ENCODE results near the gene KDSR. TPM values are rescaled to one million over a fixed set of nuclear protein-coding genes. Genes with fewer than 3 reads are reported as not detected.
A peak's percentile ranks its signal among the peaks of the same experiment; 100 is the strongest.

The KDSR gene, protein sequence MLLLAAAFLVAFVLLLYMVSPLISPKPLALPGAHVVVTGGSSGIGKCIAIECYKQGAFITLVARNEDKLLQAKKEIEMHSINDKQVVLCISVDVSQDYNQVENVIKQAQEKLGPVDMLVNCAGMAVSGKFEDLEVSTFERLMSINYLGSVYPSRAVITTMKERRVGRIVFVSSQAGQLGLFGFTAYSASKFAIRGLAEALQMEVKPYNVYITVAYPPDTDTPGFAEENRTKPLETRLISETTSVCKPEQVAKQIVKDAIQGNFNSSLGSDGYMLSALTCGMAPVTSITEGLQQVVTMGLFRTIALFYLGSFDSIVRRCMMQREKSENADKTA
- polyA plus RNA-seq (2011; rRNA removed) (21.2 and 22.6 TPM in 2 replicates), polyA plus RNA-seq (2017; fragmentation: RNase III; extraction: RNeasy Plus Mini Kit Qiagen cat#74134 plus additional on column Dnase treatment) (10.4 to 14.2 TPM (median 13.6 TPM) in 3 replicates), polyA minus RNA-seq (2011; rRNA and poly(A)+ RNA removed) (24.6 and 28.7 TPM in 2 replicates)
- polyA plus RNA-seq (2012; cell fraction: cytosol; rRNA removed) = 10.7 and 11.0 TPM in 2 replicates
- 6.3 and 10.4 TPM in 2 replicates for polyA plus RNA-seq (2012; cell fraction: nucleus; rRNA removed)

DNA sequence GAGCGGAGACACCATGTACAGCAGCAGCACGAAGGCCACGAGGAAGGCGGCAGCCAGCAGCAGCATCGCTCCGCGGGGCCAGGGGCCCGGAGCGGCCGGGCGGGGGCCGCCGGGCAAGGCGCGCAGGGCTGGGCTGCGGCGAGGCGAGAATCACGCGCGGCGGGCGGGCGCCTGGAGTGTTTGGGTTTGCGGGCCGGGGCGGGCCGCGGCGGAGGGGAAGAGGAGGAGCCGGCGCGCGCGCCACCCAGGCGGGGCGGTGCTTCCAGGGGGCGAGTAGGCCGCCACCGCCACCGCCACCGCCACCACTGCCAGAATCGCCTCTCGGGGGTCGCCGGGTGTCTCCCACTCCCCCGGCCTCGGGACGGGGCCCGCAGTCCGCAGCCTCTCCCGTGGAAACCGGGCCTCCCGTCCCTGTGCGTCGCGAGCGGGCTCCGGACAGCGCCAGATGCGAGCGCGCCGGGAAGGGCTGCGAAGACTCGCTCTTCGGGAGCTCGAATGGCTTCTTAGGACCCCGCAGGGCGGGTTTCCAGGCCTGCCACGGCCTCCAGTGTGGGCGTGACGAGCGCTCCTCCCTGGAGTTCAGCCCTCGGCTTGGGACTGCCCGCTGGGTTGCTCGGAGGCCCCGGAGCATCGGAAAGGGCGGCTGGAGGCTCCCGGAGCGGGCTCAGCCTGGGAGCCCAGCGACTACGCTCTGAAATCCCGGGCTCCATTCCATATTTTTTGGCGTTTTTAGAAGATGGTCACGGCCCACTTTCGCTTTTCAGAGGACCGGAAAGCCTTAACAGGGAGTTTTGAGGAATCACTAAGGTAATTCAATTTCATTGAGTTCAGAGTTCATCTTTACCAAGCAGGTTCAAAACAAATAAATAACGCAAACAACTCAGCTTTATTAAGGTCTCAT is at the start of gene KDSR:
Gene KDSR, minus strand, starts transcription at position 154 of the 901 bp plus-strand sequence. Its CDS starts 88 bp downstream, at position 66.
- 1% methylated on average over 16 of the region's 90 CpGs for WGBS (ENCODE audit: missing lambda C conversion rate)

DNA sequence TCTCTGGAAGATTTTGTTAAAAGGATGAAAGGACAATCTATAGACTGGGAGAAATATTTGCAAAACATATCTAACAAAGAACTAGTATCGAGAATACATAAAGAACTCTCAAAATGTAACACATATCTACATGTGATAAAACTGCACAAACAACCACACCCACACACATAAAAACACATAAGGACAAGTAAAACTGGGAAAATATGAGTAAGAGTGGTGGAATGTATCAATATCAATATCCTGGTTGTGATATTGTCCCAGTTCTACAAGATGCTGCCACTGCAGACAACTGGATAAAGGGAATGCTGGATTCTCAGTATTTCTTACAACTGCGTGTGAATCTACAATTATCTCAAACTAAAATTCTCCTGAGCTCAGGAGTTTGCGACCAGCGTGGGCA is 45.9 kb upstream of the KDSR start:
- TF ChIP-seq POLR2AphosphoS2 (conservative IDR thresholded peaks at IDR 0.05; ENCODE audit: low read length) = no peak
- TF ChIP-seq, protein P1, sequence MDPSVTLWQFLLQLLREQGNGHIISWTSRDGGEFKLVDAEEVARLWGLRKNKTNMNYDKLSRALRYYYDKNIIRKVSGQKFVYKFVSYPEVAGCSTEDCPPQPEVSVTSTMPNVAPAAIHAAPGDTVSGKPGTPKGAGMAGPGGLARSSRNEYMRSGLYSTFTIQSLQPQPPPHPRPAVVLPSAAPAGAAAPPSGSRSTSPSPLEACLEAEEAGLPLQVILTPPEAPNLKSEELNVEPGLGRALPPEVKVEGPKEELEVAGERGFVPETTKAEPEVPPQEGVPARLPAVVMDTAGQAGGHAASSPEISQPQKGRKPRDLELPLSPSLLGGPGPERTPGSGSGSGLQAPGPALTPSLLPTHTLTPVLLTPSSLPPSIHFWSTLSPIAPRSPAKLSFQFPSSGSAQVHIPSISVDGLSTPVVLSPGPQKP (IDR thresholded peaks at IDR 0.05; ENCODE audit: low read depth, low read length) = no peak
- TF ChIP-seq, protein P2, sequence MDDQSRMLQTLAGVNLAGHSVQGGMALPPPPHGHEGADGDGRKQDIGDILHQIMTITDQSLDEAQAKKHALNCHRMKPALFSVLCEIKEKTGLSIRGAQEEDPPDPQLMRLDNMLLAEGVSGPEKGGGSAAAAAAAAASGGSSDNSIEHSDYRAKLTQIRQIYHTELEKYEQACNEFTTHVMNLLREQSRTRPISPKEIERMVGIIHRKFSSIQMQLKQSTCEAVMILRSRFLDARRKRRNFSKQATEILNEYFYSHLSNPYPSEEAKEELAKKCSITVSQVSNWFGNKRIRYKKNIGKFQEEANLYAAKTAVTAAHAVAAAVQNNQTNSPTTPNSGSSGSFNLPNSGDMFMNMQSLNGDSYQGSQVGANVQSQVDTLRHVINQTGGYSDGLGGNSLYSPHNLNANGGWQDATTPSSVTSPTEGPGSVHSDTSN (IDR thresholded peaks at IDR 0.05) = no peak
- no peak overlapping the region for H3K27ac ChIP-seq
- ChIA-PET POLR2A (no interaction called here), CTCF (interaction anchor here (1.1 kb wide), 1 partner anchor 26 kb away, joined by 3 read pairs; no protein-coding TSS in a partner anchor)
- ATAC-seq (no peak), DNase-seq (ENCODE audit: low read depth in 1 of 2, low spot score in 1 of 2) (no peak), FAIRE-seq (no peak)
- WGBS (ENCODE audit: missing lambda C conversion rate) = 88% methylated on average over 4 of the region's 4 CpGs
- no peaks in the 10 kb centered on the region for H3K9me3 ChIP-seq
- no peak overlapping the region for H3K4me2 ChIP-seq
- H3K4me1 ChIP-seq = peaks cover 7% of the 10 kb centered on the region; the same call in 1 of the 3 replicates
- no peak overlapping the region for H3K4me3 ChIP-seq

More for the DNA sequence above, at the start of gene KDSR:
- 0 out of 3 replicates have a peak, but pooled peaks cover 6% of the 10 kb centered on the region for H3K4me1 ChIP-seq
- DNase-seq (ENCODE audit: low read depth in 1 of 2, low spot score in 1 of 2) (peak; percentile 84 to 96), ATAC-seq (peak; percentile 95 to 97), FAIRE-seq (no peak)
- 0 out of 3 replicates have a peak, but pooled peaks cover 5% of the 10 kb centered on the region for H3K9me3 ChIP-seq
- peak; percentile 77 for TF ChIP-seq POLR2A (IDR thresholded peaks at IDR 0.05; ENCODE audit: low read length)
- no peak for TF ChIP-seq TFCP2L1 (CRISPR knock-in tag; IDR thresholded peaks at IDR 0.05)
- peak; percentile 37; the same call in 1 of the 2 replicates for TF ChIP-seq GATA3 (IDR thresholded peaks at IDR 0.05; ENCODE audit: borderline replicate concordance)
- TF ChIP-seq, protein P3, sequence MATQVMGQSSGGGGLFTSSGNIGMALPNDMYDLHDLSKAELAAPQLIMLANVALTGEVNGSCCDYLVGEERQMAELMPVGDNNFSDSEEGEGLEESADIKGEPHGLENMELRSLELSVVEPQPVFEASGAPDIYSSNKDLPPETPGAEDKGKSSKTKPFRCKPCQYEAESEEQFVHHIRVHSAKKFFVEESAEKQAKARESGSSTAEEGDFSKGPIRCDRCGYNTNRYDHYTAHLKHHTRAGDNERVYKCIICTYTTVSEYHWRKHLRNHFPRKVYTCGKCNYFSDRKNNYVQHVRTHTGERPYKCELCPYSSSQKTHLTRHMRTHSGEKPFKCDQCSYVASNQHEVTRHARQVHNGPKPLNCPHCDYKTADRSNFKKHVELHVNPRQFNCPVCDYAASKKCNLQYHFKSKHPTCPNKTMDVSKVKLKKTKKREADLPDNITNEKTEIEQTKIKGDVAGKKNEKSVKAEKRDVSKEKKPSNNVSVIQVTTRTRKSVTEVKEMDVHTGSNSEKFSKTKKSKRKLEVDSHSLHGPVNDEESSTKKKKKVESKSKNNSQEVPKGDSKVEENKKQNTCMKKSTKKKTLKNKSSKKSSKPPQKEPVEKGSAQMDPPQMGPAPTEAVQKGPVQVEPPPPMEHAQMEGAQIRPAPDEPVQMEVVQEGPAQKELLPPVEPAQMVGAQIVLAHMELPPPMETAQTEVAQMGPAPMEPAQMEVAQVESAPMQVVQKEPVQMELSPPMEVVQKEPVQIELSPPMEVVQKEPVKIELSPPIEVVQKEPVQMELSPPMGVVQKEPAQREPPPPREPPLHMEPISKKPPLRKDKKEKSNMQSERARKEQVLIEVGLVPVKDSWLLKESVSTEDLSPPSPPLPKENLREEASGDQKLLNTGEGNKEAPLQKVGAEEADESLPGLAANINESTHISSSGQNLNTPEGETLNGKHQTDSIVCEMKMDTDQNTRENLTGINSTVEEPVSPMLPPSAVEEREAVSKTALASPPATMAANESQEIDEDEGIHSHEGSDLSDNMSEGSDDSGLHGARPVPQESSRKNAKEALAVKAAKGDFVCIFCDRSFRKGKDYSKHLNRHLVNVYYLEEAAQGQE (IDR thresholded peaks at IDR 0.05) = no peak
- peak; percentile 98 for TF ChIP-seq PHF8 (IDR thresholded peaks at IDR 0.05; ENCODE audit: borderline replicate concordance, low read depth)
- TF ChIP-seq JUN (IDR thresholded peaks at IDR 0.05) = peak in 1 of 2 experiments; percentile 69; a peak in 3 of 5 replicates
- TF ChIP-seq HOXA7 (CRISPR knock-in tag; IDR thresholded peaks at IDR 0.05) = no peak
- peak; percentile 81 for TF ChIP-seq RFX5 (IDR thresholded peaks at IDR 0.05)
- TF ChIP-seq, protein P4, sequence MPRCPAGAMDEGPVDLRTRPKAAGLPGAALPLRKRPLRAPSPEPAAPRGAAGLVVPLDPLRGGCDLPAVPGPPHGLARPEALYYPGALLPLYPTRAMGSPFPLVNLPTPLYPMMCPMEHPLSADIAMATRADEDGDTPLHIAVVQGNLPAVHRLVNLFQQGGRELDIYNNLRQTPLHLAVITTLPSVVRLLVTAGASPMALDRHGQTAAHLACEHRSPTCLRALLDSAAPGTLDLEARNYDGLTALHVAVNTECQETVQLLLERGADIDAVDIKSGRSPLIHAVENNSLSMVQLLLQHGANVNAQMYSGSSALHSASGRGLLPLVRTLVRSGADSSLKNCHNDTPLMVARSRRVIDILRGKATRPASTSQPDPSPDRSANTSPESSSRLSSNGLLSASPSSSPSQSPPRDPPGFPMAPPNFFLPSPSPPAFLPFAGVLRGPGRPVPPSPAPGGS (IDR thresholded peaks at IDR 0.05) = 0 out of 3 replicates have a peak, but pooled peaks have one; percentile 70
- TF ChIP-seq RCOR1 (IDR thresholded peaks at IDR 0.05; ENCODE audit: low read depth, low read length) = 0 out of 2 replicates have a peak, but pooled peaks have one; percentile 17
- no peak for TF ChIP-seq RAD21 (conservative IDR thresholded peaks at IDR 0.05 in 1 of 2, IDR thresholded peaks at IDR 0.05 in 1 of 2)
- TF ChIP-seq FOSL2 (IDR thresholded peaks at IDR 0.05) = no peak
- no peak for TF ChIP-seq FOSL2 (CRISPR knock-in tag; IDR thresholded peaks at IDR 0.05)
- peak; percentile 19 for TF ChIP-seq ZFP36 (IDR thresholded peaks at IDR 0.05; ENCODE audit: borderline replicate concordance, partially characterized antibody)
- TF ChIP-seq, protein P5, sequence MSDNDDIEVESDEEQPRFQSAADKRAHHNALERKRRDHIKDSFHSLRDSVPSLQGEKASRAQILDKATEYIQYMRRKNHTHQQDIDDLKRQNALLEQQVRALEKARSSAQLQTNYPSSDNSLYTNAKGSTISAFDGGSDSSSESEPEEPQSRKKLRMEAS (IDR thresholded peaks at IDR 0.05) = peak; percentile 73
- peak within 1 kb of the TSS; percentile 96 for H3K4me2 ChIP-seq
- POLR2A ChIA-PET = interaction anchor here (0.6 to 1.4 kb wide), 9 partner anchors 11 to 982 kb away, joined by 3 to 16 read pairs (median 3); partner anchors contain the start of gene VPS4B
- H3K27ac ChIP-seq = peak within 1 kb of the TSS; percentile 82 to 94
- CTCF ChIA-PET = interaction anchor here (0.6 kb wide), 1 partner anchor 46 kb away, joined by 3 read pairs; no protein-coding TSS in a partner anchor
- H3K4me3 ChIP-seq = peak within 1 kb of the TSS; percentile 95

All from A549 (cell line).